Activated CD8-positive, alpha-beta memory T cell treated with anti-CD3 and anti-CD28 coated beads for 4 hours (primary cell): ENCODE data around the gene TMEM147.
"Not testable (repeated sequence)": the region's sequence is repeated elsewhere in the genome, so short reads cannot be mapped to it uniquely, and the experiment has no call there.

Experiments
- DNase-seq, 2 donors: peaks; one replicate each; pipeline ENCODE4 v3.0.0-alpha.2; 2020; ENCODE audit warnings: low read depth in 2 of 2

Gene TMEM147

GRCh38 chr19:35562336-35562735 is 16.9 kb downstream of the TMEM147 start:
- DNase-seq: no peak

GRCh38 chr19:35562776-35563175 is 17.4 kb downstream of the TMEM147 start:
- no peak for DNase-seq

GRCh38 chr19:35563207-35563829 is 17.9 kb downstream of the TMEM147 start, which contains the start of gene ATP4A:
TSS of gene ATP4A (minus strand) at chr19:35563658. CDS start at chr19:35563629, 29 bp downstream.
- no peak for DNase-seq

- DNase-seq: no peak
Measured at GRCh38 chr19:35565016-35565856, 19.8 kb downstream of the TMEM147 start.

- DNase-seq: no peak
Measured at GRCh38 chr19:35566738-35567137, 21.3 kb downstream of the TMEM147 start.

- no peak for DNase-seq
Measured at GRCh38 chr19:35569281-35569781, 23.9 kb downstream of the TMEM147 start.

- no peak for DNase-seq
Measured at GRCh38 chr19:35571406-35571965, 26.1 kb downstream of the TMEM147 start.

GRCh38 chr19:35577918-35578317 is 32.5 kb downstream of the TMEM147 start:
- DNase-seq: no peak

GRCh38 chr19:35578707-35579106 is 33.3 kb downstream of the TMEM147 start:
- DNase-seq: no peak

- DNase-seq: no peak
Measured at GRCh38 chr19:35582760-35583159, 37.3 kb downstream of the TMEM147 start.

GRCh38 chr19:35585848-35586247 is 40.4 kb downstream of the TMEM147 start, which contains the start of gene PMIS2:
TSS of gene PMIS2 (plus strand) at chr19:35586173. CDS start at chr19:35586260, 87 bp downstream.
- DNase-seq: no peak

- no peak for DNase-seq
Measured at GRCh38 chr19:35587321-35587720, 41.9 kb downstream of the TMEM147 start.

- DNase-seq: no peak
Measured at GRCh38 chr19:35590875-35591274, 45.4 kb downstream of the TMEM147 start.

- DNase-seq: no peak
Measured at GRCh38 chr19:35592226-35592625, 46.8 kb downstream of the TMEM147 start.

- DNase-seq: not testable (repeated sequence)
Measured at GRCh38 chr19:35595026-35595425, 49.6 kb downstream of the TMEM147 start.

- no peak for DNase-seq
Measured at GRCh38 chr19:35595928-35596327, 50.5 kb downstream of the TMEM147 start.

GRCh38 chr19:35596366-35596999 is 51.1 kb downstream of the TMEM147 start:
- DNase-seq: no peak
